Measurements from ENCODE around the gene XXYLT1. TPM values are rescaled to one million over a fixed set of nuclear protein-coding genes. Genes with fewer than 3 reads are reported as not detected.

XXYLT1 gene
- polyA plus RNA-seq, 2 of the 4 experiments (the other 2 are of a cell fraction): 11.9 to 12.0 TPM

GRCh38 chr3:195183071-195183776 lies 87.7 kb downstream of the XXYLT1 start:
- no peak for TF ChIP-seq NPAS2 (CRISPR knock-in tag; IDR thresholded peaks at IDR 0.05; ENCODE audit: borderline replicate concordance)
- TF ChIP-seq CEBPB (IDR thresholded peaks at IDR 0.05): no peak
- no peak for TF ChIP-seq ZNF302 (CRISPR knock-in tag; IDR thresholded peaks at IDR 0.05)
- no peak for TF ChIP-seq HES2 (IDR thresholded peaks at IDR 0.05)
- no peak for TF ChIP-seq EHMT2 (IDR thresholded peaks at IDR 0.05; ENCODE audit: low read depth)
- TF ChIP-seq HDAC2 (IDR thresholded peaks at IDR 0.05): no peak
- no peak for TF ChIP-seq SMC3 (IDR thresholded peaks at IDR 0.05)
- no peak for TF ChIP-seq ZSCAN20 (CRISPR knock-in tag; IDR thresholded peaks at IDR 0.05)
- no peak for TF ChIP-seq MAFK (IDR thresholded peaks at IDR 0.05; ENCODE audit: partially characterized antibody)
- TF ChIP-seq JUNB (IDR thresholded peaks at IDR 0.05): no peak
- TF ChIP-seq HOXA7 (CRISPR knock-in tag; IDR thresholded peaks at IDR 0.05): no peak
- Histone ChIP-seq H3K4me3 (no peak overlapping the region), H3K9me3 (no peaks in the 10 kb centered on the region), H3K27ac (no peak overlapping the region), H3K4me1 (peaks cover 9% of the 10 kb centered on the region; the same call in 2 of the 3 replicates), H3K4me2 (no peak overlapping the region)
- WGBS (ENCODE audit: missing lambda C conversion rate): 91% methylated on average over 9 of the region's 9 CpGs
- CTCF ChIA-PET: no interaction called here
- FAIRE-seq (no peak), DNase-seq (ENCODE audit: low read depth in 1 of 2, low spot score in 1 of 2) (no peak), ATAC-seq (no peak)
- POLR2A ChIA-PET: no interaction called here

GRCh38 chr3:195182470-195182795 lies 88.5 kb downstream of the XXYLT1 start:
- Histone ChIP-seq H3K4me2 (no peak overlapping the region), H3K9me3 (no peaks in the 10 kb centered on the region), H3K4me3 (no peak overlapping the region), H3K27ac (no peak overlapping the region), H3K4me1 (peaks cover 1% of the 10 kb centered on the region; the same call in 2 of the 3 replicates)
- no peak for DNase-seq (ENCODE audit: low read depth in 1 of 2, low spot score in 1 of 2)
- no peak for ATAC-seq
- 67% methylated on average over 5 of the region's 5 CpGs for WGBS (ENCODE audit: missing lambda C conversion rate)
- ChIA-PET CTCF (no interaction called here), POLR2A (no interaction called here)
- FAIRE-seq: no peak
- TF ChIP-seq FOSL2 (IDR thresholded peaks at IDR 0.05) (no peak), FOSL2 (CRISPR knock-in tag; IDR thresholded peaks at IDR 0.05) (no peak), RNF2 (IDR thresholded peaks at IDR 0.05; ENCODE audit: borderline replicate concordance, low read depth) (no peak), EP300 (IDR thresholded peaks at IDR 0.05) (no peak), REST (IDR thresholded peaks at IDR 0.05) (no peak), CEBPB (IDR thresholded peaks at IDR 0.05) (no peak), CBX2 (IDR thresholded peaks at IDR 0.05; ENCODE audit: borderline replicate concordance, low read depth) (no peak), CTCF (IDR thresholded peaks at IDR 0.05) (no peak), HOXA7 (CRISPR knock-in tag; IDR thresholded peaks at IDR 0.05) (no peak), EHMT2 (IDR thresholded peaks at IDR 0.05; ENCODE audit: low read depth) (no peak), HOXB5 (CRISPR knock-in tag; IDR thresholded peaks at IDR 0.05) (no peak), HMGXB4 (CRISPR knock-in tag; IDR thresholded peaks at IDR 0.05; ENCODE audit: borderline replicate concordance) (no peak), HOXB13 (CRISPR knock-in tag; IDR thresholded peaks at IDR 0.05; ENCODE audit: low read depth) (no peak), USF2 (IDR thresholded peaks at IDR 0.05) (no peak)

Data from A549 (cell line).